GM19193 (cell line): ENCODE results near the gene CTIF.

ENCODE experiments used
- POLR2A ChIP-seq: IDR thresholded peaks from 4 replicates; pipeline ENCODE4 v1.6.1; 2011; ENCODE audit not compliant: insufficient read depth, insufficient read length; ENCODE audit errors: extremely low read depth

CTIF gene

GRCh38 chr18:48530399-48531081 is 8.3 kb upstream of the CTIF start:
- no peak for TF ChIP-seq POLR2A

- TF ChIP-seq POLR2A, result no peak
These were observed 7.8 kb upstream of the CTIF start for GRCh38 chr18:48531082-48531403.

GRCh38 chr18:48531908-48532307 is 6.9 kb upstream of the CTIF start:
- TF ChIP-seq POLR2A, result no peak

GRCh38 chr18:48533340-48534070 is 5.3 kb upstream of the CTIF start:
- TF ChIP-seq POLR2A, result no peak

GRCh38 chr18:48534364-48534763 is 4.5 kb upstream of the CTIF start:
- TF ChIP-seq POLR2A, result no peak

GRCh38 chr18:48535956-48536355 is 2.9 kb upstream of the CTIF start:
- no peak for TF ChIP-seq POLR2A

GRCh38 chr18:48536516-48536915 is 2.3 kb upstream of the CTIF start:
- no peak for TF ChIP-seq POLR2A

GRCh38 chr18:48539406-48540250 is 797 bp downstream of the CTIF start:
- no peak for TF ChIP-seq POLR2A

- TF ChIP-seq POLR2A, result no peak
These were observed 1.6 kb downstream of the CTIF start for GRCh38 chr18:48540251-48541025.

- TF ChIP-seq POLR2A, result no peak
These were observed 2.4 kb downstream of the CTIF start for GRCh38 chr18:48541026-48541746.

GRCh38 chr18:48541747-48542400 is 3.0 kb downstream of the CTIF start:
- TF ChIP-seq POLR2A, result no peak

GRCh38 chr18:48542513-48543181 is 3.8 kb downstream of the CTIF start:
- TF ChIP-seq POLR2A, result no peak

- no peak for TF ChIP-seq POLR2A
These were observed 4.4 kb downstream of the CTIF start for GRCh38 chr18:48543228-48543627.
